Endodermal cell (in vitro differentiated cells): ENCODE data around the gene CAMK2D. TPM values are rescaled to one million over a fixed set of nuclear protein-coding genes. Genes with fewer than 3 reads are reported as not detected.

ENCODE experiments used
- DNase-seq: peaks from one replicate; pipeline ENCODE4 v3.0.0-alpha.2; 2017
- H3K27ac ChIP-seq: 2 replicates; pipeline ENCODE4 v1.5.1; 2013; ENCODE audit warnings: mild to moderate bottlenecking, low read depth, low read length, moderate library complexity
- H3K27me3 ChIP-seq: 2 replicates; pipeline ENCODE4 v1.6.1; 2013; ENCODE audit warnings: mild to moderate bottlenecking, low read length, moderate library complexity; ENCODE audit not compliant: insufficient read depth, control insufficient read depth, poor library complexity, severe bottlenecking
- H3K36me3 ChIP-seq: 2 replicates; pipeline ENCODE4 v1.7.0; 2013; ENCODE audit warnings: mild to moderate bottlenecking, low read length, moderate library complexity; ENCODE audit not compliant: control insufficient read depth, insufficient read depth
- H3K4me1 ChIP-seq: one replicate; pipeline ENCODE4 v1.7.0; 2013; ENCODE audit warnings: low read length; ENCODE audit not compliant: control insufficient read depth, insufficient read depth
- H3K4me3 ChIP-seq: 2 replicates; pipeline ENCODE4 v1.5.1; 2013; ENCODE audit warnings: mild to moderate bottlenecking, low read length, moderate library complexity
- H3K9ac ChIP-seq: 2 replicates; pipeline ENCODE4 v1.6.1; 2013; ENCODE audit warnings: mild to moderate bottlenecking, low read length, moderate library complexity; ENCODE audit not compliant: poor library complexity, severe bottlenecking; ENCODE audit errors: extremely low read depth
- H3K9me3 ChIP-seq: 2 replicates; pipeline ENCODE4 v1.6.1; 2013; ENCODE audit warnings: mild to moderate bottlenecking, low read length, moderate library complexity; ENCODE audit not compliant: control insufficient read depth
- H3K27ac Mint-ChIP-seq: 2 replicates; pipeline ENCODE4 v1.8.0; 2020; ENCODE audit warnings: mixed read lengths
- H3K27me3 Mint-ChIP-seq: 2 replicates; pipeline ENCODE4 v1.8.0; 2021; ENCODE audit warnings: mild to moderate bottlenecking, mixed read lengths; ENCODE audit not compliant: insufficient read depth
- H3K36me3 Mint-ChIP-seq: 2 replicates; pipeline ENCODE4 v1.8.0; 2020; ENCODE audit warnings: low read depth, mixed read lengths
- H3K4me1 Mint-ChIP-seq: 2 replicates; pipeline ENCODE4 v1.8.0; 2020; ENCODE audit warnings: mixed read lengths
- H3K4me3 Mint-ChIP-seq: 2 replicates; pipeline ENCODE4 v1.8.0; 2020; ENCODE audit warnings: mild to moderate bottlenecking, moderate library complexity, mixed read lengths
- H3K9me3 Mint-ChIP-seq: 2 replicates; pipeline ENCODE4 v1.8.0; 2020; ENCODE audit warnings: mild to moderate bottlenecking, mixed read lengths
- WGBS, 2 experiments: methylation state at CpG; one replicate each; pipeline versions ENCODE4 v1.1.5 to v1.1.7; 2013; ENCODE audit warnings: missing lambda C conversion rate in 2 of 2, mixed read lengths in 1 of 2; ENCODE audit not compliant: insufficient coverage in 1 of 2, insufficient read length in 1 of 2; 5-methylcytosine and 5-hydroxymethylcytosine counted together
- total RNA-seq, 2 donors: library from RNA; stranded (reverse); fragmentation: NEBNext Ultra II Directional in 1 of 2; extraction: Animal tissue kit (Norgen Biotek cat#: 25700) in 1 of 2; gene quantifications; 2 replicates in 1 of 2; 3 replicates in 1 of 2; pipeline ENCODE4 v1.2.1, GENCODE V29; 2021
- TF ChIP-seq, protein P1 (sequence below): fragments of 200-600 bp; sonication (generic); conservative IDR thresholded peaks from 2 replicates; pipeline ENCODE4 v1.5.0; 2021; ENCODE audit warnings: antibody characterized with exemption, mild to moderate bottlenecking

The CAMK2D gene
- total RNA-seq, 2 donors from 2014 or later, result 91.1 to 120 TPM

DNA sequence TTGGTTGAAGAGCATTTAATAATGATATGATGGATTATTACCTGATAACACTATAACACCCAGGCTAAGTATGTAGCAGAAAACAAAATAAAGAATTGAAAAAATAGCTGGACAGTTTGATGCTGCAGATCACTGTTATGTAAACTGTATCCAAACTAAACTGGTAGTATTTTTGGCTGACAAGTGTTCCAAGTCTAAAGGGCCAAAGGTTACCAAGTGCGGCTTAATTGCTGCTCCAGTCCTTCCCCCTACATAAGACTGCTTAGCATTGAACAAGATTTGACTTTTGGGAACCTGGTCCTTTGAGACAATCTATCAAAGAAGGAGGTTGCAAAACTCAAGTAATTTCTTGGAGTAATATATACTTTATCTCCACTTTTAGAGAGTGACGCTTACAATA lies 249.6 kb downstream of the CAMK2D start:
- H3K4me1 Mint-ChIP-seq, result peaks cover 10% of the 10 kb centered on the region
- TF ChIP-seq, protein P1, sequence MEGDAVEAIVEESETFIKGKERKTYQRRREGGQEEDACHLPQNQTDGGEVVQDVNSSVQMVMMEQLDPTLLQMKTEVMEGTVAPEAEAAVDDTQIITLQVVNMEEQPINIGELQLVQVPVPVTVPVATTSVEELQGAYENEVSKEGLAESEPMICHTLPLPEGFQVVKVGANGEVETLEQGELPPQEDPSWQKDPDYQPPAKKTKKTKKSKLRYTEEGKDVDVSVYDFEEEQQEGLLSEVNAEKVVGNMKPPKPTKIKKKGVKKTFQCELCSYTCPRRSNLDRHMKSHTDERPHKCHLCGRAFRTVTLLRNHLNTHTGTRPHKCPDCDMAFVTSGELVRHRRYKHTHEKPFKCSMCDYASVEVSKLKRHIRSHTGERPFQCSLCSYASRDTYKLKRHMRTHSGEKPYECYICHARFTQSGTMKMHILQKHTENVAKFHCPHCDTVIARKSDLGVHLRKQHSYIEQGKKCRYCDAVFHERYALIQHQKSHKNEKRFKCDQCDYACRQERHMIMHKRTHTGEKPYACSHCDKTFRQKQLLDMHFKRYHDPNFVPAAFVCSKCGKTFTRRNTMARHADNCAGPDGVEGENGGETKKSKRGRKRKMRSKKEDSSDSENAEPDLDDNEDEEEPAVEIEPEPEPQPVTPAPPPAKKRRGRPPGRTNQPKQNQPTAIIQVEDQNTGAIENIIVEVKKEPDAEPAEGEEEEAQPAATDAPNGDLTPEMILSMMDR, result no peak
- H3K36me3 Mint-ChIP-seq, result peaks cover 42% of the 10 kb centered on the region
- no peaks in the 10 kb centered on the region for H3K27me3 Mint-ChIP-seq
- Histone ChIP-seq H3K9ac (no peak overlapping the region), H3K27me3 (no peaks in the 10 kb centered on the region), H3K9me3 (no peaks in the 10 kb centered on the region), H3K36me3 (peaks cover 63% of the 10 kb centered on the region), H3K27ac (no peak overlapping the region), H3K4me1 (peaks cover 4% of the 10 kb centered on the region), H3K4me3 (no peak overlapping the region)
- no peak overlapping the region for H3K4me3 Mint-ChIP-seq
- H3K27ac Mint-ChIP-seq, result no peak overlapping the region
- WGBS, 2 experiments, result 97 to 100% methylated on average over 1 to 2 of the region's 2 CpGs
- no peak for DNase-seq
- H3K9me3 Mint-ChIP-seq, result no peaks in the 10 kb centered on the region

DNA sequence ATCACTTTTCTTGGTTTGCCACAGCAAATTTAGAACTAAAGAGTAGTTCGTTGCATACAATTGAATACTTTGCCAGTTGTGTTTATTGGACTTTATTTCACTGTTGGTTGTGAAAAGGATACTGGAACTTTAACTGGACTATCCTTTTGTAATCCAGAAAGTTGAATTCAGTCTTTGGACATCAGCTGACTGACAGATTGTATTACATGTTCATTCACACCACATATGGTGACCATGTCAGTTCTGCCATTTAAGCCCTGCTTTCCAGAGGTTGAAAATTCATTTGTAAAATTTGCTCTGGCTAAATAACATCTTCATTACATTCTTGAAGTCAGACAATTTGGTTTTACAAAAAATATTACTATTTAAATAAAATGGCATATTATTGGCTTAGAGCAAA lies 251.7 kb downstream of the CAMK2D start:
- Mint-ChIP-seq H3K36me3 (peaks cover 51% of the 10 kb centered on the region), H3K27me3 (no peaks in the 10 kb centered on the region), H3K4me3 (no peak overlapping the region), H3K9me3 (no peaks in the 10 kb centered on the region), H3K27ac (no peak overlapping the region), H3K4me1 (peaks cover 10% of the 10 kb centered on the region)
- H3K27me3 ChIP-seq, result no peaks in the 10 kb centered on the region
- no peaks in the 10 kb centered on the region for H3K9me3 ChIP-seq
- TF ChIP-seq, protein P1, result no peak
- H3K9ac ChIP-seq, result no peak overlapping the region
- H3K27ac ChIP-seq, result no peak overlapping the region
- WGBS, 2 experiments, result 95 to 100% methylated on average over 1 of the region's 1 CpG
- peaks cover 60% of the 10 kb centered on the region for H3K36me3 ChIP-seq
- DNase-seq, result no peak
- H3K4me1 ChIP-seq, result peaks cover 4% of the 10 kb centered on the region
- H3K4me3 ChIP-seq, result no peak overlapping the region

DNA sequence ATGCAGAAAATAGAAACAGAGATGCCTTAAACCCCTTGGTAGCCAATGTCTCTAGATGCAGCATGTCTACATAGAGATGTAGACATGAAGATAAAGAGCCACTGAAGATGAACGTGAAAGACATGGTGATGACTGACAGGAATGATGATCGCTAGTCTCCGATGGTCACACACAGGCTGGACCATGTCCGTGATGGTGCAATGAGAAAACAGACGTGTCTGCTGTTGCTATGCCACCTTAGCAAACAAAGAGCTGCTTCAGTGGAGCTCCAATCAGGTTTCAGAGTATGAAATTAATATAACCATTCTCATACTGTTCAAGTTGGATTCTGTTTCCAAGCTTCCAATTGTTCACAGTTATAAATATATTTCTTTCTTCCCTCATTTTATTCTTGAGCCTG lies 256.5 kb downstream of the CAMK2D start:
- Mint-ChIP-seq H3K27ac (no peak overlapping the region), H3K4me3 (no peak overlapping the region), H3K27me3 (no peaks in the 10 kb centered on the region), H3K36me3 (peaks cover 25% of the 10 kb centered on the region), H3K4me1 (peaks cover 10% of the 10 kb centered on the region), H3K9me3 (no peaks in the 10 kb centered on the region)
- TF ChIP-seq, protein P1, result no peak
- no peaks in the 10 kb centered on the region for H3K9me3 ChIP-seq
- H3K27me3 ChIP-seq, result no peaks in the 10 kb centered on the region
- H3K9ac ChIP-seq, result no peak overlapping the region
- peaks cover 4% of the 10 kb centered on the region for H3K4me1 ChIP-seq
- 96% methylated on average over 5 of the region's 5 CpGs for WGBS, 2 experiments
- no peak for DNase-seq
- H3K4me3 ChIP-seq, result no peak overlapping the region
- H3K36me3 ChIP-seq, result peaks cover 57% of the 10 kb centered on the region
- no peak overlapping the region for H3K27ac ChIP-seq
